Panc1 (cell line): ENCODE measurements around the gene NDUFB11.

Source experiments
- TF ChIP-seq, protein P1 (sequence below): fragments of 450-650 bp; IDR thresholded peaks from 2 replicates; pipeline ENCODE4 v1.5.1; 2017; ENCODE audit warnings: mild to moderate bottlenecking
- TF ChIP-seq, protein P2 (sequence below), 2 experiments: IDR thresholded peaks; 2 replicates each; pipeline ENCODE4 v1.6.1; 2011 to 2012; ENCODE audit warnings: low read depth in 2 of 2, control low read depth in 1 of 2, low read length in 1 of 2, mild to moderate bottlenecking in 1 of 2, moderate library complexity in 1 of 2; ENCODE audit not compliant: insufficient read depth in 1 of 2

GRCh38 chrX:47184486-47184885, 40.0 kb upstream of the NDUFB11 start:
- TF ChIP-seq, protein P1, sequence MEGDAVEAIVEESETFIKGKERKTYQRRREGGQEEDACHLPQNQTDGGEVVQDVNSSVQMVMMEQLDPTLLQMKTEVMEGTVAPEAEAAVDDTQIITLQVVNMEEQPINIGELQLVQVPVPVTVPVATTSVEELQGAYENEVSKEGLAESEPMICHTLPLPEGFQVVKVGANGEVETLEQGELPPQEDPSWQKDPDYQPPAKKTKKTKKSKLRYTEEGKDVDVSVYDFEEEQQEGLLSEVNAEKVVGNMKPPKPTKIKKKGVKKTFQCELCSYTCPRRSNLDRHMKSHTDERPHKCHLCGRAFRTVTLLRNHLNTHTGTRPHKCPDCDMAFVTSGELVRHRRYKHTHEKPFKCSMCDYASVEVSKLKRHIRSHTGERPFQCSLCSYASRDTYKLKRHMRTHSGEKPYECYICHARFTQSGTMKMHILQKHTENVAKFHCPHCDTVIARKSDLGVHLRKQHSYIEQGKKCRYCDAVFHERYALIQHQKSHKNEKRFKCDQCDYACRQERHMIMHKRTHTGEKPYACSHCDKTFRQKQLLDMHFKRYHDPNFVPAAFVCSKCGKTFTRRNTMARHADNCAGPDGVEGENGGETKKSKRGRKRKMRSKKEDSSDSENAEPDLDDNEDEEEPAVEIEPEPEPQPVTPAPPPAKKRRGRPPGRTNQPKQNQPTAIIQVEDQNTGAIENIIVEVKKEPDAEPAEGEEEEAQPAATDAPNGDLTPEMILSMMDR, result no peak
- TF ChIP-seq, protein P2, sequence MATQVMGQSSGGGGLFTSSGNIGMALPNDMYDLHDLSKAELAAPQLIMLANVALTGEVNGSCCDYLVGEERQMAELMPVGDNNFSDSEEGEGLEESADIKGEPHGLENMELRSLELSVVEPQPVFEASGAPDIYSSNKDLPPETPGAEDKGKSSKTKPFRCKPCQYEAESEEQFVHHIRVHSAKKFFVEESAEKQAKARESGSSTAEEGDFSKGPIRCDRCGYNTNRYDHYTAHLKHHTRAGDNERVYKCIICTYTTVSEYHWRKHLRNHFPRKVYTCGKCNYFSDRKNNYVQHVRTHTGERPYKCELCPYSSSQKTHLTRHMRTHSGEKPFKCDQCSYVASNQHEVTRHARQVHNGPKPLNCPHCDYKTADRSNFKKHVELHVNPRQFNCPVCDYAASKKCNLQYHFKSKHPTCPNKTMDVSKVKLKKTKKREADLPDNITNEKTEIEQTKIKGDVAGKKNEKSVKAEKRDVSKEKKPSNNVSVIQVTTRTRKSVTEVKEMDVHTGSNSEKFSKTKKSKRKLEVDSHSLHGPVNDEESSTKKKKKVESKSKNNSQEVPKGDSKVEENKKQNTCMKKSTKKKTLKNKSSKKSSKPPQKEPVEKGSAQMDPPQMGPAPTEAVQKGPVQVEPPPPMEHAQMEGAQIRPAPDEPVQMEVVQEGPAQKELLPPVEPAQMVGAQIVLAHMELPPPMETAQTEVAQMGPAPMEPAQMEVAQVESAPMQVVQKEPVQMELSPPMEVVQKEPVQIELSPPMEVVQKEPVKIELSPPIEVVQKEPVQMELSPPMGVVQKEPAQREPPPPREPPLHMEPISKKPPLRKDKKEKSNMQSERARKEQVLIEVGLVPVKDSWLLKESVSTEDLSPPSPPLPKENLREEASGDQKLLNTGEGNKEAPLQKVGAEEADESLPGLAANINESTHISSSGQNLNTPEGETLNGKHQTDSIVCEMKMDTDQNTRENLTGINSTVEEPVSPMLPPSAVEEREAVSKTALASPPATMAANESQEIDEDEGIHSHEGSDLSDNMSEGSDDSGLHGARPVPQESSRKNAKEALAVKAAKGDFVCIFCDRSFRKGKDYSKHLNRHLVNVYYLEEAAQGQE (IDR thresholded peaks at IDR 0.05; ENCODE audit: insufficient read depth in 1 of 2, low read depth in 2 of 2, low read length in 1 of 2), result no peak
